H1 (cell line): Measurements from ENCODE around the gene SRRM2. TPM values are rescaled to one million over a fixed set of nuclear protein-coding genes. Genes with fewer than 3 reads are reported as not detected.

Experiments
- BCL11A ChIP-seq, 2 experiments: IDR thresholded peaks; one replicate each; pipeline ENCODE4 v1.6.1; 2011; ENCODE audit warnings: low read depth in 2 of 2, low read length in 2 of 2, mild to moderate bottlenecking in 2 of 2
- EP300 ChIP-seq, 2 experiments: IDR thresholded peaks; 1 replicate in 1 of 2; 2 replicates in 1 of 2; pipeline ENCODE4 v1.6.1; 2011 to 2012; ENCODE audit warnings: low read depth in 2 of 2, low read length in 2 of 2, mild to moderate bottlenecking in 2 of 2, borderline replicate concordance in 1 of 2, inconsistent platforms in 1 of 2, moderate library complexity in 1 of 2
- EZH2 ChIP-seq: fragments of 200-600 bp; sonication (generic); IDR thresholded peaks from 2 replicates; pipeline ENCODE4 v1.7.1; 2012; ENCODE audit warnings: low read depth, mild to moderate bottlenecking, moderate library complexity, low read length, inconsistent platforms; ENCODE audit not compliant: severe bottlenecking
- HDAC2 ChIP-seq, 2 experiments: fragments of 300-600 bp in 1 of 2; sonication (generic) in 1 of 2; IDR thresholded peaks; 2 replicates each; pipeline ENCODE4 v1.6.1; 2011 to 2012; ENCODE audit warnings: low read depth in 2 of 2, low read length in 2 of 2, mild to moderate bottlenecking in 2 of 2, moderate library complexity in 2 of 2, borderline replicate concordance in 1 of 2, inconsistent platforms in 1 of 2
- POLR2A ChIP-seq, 2 experiments: IDR thresholded peaks; 1 replicate in 1 of 2; 2 replicates in 1 of 2; pipeline ENCODE4 v1.6.1; 2011; ENCODE audit warnings: low read depth in 2 of 2, low read length in 2 of 2, mild to moderate bottlenecking in 2 of 2; ENCODE audit errors: control extremely low read depth in 1 of 2
- TAF7 ChIP-seq: optimal IDR thresholded peaks from 2 replicates; pipeline ENCODE3; 2011; ENCODE audit warnings: low read depth, mild to moderate bottlenecking, inconsistent platforms, low read length, moderate library complexity, borderline replicate concordance
- polyA plus RNA-seq, 7 experiments: library from polyadenylated mRNA; depleted of rRNA in 3 of 7; stranded (reverse) in 5 of 7; unstranded in 2 of 7; fragments of >200 nt in 5 of 7; fragments of 200-250 nt in 2 of 7; gene quantifications; 1 replicate in 5 of 7; 2 replicates in 1 of 7; 4 replicates in 1 of 7; pipeline versions ENCODE4 v1.2.1 to v1.2.3, GENCODE V29; 2011 to 2013; ENCODE audit warnings: missing spikeins in 2 of 7, mixed read lengths in 2 of 7
- total RNA-seq: library from RNA; stranded (reverse); fragmentation: NEBNext Ultra II Directional; extraction: Animal tissue kit (Norgen Biotek cat#: 25700); gene quantifications from 2 replicates; pipeline ENCODE4 v1.2.1, GENCODE V29; 2021
- TF ChIP-seq, protein P1 (sequence below): fragments of 300-600 bp; sonication (generic); IDR thresholded peaks from 2 replicates; pipeline ENCODE4 v1.7.1; 2012; ENCODE audit warnings: low read length, moderate library complexity, mild to moderate bottlenecking, inconsistent platforms; ENCODE audit not compliant: insufficient replicate concordance
- TF ChIP-seq, protein P2 (sequence below): IDR thresholded peaks from 2 replicates; pipeline ENCODE4 v1.6.1; 2011; ENCODE audit warnings: low read depth, mild to moderate bottlenecking, low read length; ENCODE audit not compliant: insufficient read depth

Gene SRRM2
- total and polyA plus RNA-seq, 2 of the 8 experiments (the other 6 are each of a cell fraction or from before 2014, with no cell fraction given) = 300 to 579 TPM

DNA sequence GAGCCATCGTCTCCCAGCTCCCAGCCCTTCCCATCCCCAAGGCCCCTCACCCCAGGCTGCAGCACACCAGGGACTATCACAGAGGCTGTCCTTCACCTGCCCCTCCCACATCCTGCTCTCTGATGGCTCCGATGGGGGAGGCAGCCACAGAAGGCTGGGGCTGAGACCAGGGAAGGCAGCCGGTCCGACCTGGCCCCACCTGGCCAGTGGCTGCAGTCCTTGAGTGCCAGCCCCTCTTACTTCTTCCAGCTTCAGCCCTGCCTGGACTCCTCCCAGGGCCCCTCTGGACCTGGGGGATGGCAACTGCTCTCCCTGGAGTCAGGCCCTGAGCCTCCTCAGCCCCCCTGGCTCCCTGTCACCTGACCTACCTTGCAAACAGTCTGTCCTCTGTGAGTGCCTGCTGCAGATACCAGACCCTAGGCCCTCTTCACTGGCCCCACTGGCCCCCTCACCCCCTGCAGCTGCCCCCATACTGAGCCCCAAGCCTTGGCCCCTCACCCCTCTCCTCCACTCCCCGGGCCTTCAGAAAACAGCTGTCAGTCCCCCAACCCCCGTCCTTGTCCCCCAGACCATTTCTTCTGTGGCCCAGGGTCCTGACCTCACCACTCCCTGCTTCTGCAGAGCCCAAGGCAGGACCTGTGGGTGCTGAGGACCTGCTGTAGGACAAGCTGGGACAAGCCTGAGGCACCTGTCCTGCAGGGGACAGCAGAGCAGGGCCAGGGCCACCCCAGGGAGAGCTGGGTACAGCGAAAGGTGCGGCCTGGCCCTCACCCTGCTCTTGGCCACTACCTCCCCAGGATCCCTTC, 12.6 kb upstream of the SRRM2 start (continued):
- TF ChIP-seq, protein P1, sequence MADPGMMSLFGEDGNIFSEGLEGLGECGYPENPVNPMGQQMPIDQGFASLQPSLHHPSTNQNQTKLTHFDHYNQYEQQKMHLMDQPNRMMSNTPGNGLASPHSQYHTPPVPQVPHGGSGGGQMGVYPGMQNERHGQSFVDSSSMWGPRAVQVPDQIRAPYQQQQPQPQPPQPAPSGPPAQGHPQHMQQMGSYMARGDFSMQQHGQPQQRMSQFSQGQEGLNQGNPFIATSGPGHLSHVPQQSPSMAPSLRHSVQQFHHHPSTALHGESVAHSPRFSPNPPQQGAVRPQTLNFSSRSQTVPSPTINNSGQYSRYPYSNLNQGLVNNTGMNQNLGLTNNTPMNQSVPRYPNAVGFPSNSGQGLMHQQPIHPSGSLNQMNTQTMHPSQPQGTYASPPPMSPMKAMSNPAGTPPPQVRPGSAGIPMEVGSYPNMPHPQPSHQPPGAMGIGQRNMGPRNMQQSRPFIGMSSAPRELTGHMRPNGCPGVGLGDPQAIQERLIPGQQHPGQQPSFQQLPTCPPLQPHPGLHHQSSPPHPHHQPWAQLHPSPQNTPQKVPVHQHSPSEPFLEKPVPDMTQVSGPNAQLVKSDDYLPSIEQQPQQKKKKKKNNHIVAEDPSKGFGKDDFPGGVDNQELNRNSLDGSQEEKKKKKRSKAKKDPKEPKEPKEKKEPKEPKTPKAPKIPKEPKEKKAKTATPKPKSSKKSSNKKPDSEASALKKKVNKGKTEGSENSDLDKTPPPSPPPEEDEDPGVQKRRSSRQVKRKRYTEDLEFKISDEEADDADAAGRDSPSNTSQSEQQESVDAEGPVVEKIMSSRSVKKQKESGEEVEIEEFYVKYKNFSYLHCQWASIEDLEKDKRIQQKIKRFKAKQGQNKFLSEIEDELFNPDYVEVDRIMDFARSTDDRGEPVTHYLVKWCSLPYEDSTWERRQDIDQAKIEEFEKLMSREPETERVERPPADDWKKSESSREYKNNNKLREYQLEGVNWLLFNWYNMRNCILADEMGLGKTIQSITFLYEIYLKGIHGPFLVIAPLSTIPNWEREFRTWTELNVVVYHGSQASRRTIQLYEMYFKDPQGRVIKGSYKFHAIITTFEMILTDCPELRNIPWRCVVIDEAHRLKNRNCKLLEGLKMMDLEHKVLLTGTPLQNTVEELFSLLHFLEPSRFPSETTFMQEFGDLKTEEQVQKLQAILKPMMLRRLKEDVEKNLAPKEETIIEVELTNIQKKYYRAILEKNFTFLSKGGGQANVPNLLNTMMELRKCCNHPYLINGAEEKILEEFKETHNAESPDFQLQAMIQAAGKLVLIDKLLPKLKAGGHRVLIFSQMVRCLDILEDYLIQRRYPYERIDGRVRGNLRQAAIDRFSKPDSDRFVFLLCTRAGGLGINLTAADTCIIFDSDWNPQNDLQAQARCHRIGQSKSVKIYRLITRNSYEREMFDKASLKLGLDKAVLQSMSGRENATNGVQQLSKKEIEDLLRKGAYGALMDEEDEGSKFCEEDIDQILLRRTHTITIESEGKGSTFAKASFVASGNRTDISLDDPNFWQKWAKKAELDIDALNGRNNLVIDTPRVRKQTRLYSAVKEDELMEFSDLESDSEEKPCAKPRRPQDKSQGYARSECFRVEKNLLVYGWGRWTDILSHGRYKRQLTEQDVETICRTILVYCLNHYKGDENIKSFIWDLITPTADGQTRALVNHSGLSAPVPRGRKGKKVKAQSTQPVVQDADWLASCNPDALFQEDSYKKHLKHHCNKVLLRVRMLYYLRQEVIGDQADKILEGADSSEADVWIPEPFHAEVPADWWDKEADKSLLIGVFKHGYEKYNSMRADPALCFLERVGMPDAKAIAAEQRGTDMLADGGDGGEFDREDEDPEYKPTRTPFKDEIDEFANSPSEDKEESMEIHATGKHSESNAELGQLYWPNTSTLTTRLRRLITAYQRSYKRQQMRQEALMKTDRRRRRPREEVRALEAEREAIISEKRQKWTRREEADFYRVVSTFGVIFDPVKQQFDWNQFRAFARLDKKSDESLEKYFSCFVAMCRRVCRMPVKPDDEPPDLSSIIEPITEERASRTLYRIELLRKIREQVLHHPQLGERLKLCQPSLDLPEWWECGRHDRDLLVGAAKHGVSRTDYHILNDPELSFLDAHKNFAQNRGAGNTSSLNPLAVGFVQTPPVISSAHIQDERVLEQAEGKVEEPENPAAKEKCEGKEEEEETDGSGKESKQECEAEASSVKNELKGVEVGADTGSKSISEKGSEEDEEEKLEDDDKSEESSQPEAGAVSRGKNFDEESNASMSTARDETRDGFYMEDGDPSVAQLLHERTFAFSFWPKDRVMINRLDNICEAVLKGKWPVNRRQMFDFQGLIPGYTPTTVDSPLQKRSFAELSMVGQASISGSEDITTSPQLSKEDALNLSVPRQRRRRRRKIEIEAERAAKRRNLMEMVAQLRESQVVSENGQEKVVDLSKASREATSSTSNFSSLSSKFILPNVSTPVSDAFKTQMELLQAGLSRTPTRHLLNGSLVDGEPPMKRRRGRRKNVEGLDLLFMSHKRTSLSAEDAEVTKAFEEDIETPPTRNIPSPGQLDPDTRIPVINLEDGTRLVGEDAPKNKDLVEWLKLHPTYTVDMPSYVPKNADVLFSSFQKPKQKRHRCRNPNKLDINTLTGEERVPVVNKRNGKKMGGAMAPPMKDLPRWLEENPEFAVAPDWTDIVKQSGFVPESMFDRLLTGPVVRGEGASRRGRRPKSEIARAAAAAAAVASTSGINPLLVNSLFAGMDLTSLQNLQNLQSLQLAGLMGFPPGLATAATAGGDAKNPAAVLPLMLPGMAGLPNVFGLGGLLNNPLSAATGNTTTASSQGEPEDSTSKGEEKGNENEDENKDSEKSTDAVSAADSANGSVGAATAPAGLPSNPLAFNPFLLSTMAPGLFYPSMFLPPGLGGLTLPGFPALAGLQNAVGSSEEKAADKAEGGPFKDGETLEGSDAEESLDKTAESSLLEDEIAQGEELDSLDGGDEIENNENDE = no peak
- TF ChIP-seq EZH2 = no peak
- TF ChIP-seq HDAC2 (IDR thresholded peaks at IDR 0.05; ENCODE audit: borderline replicate concordance in 1 of 2, low read depth in 2 of 2, low read length in 2 of 2) = no peak
- TF ChIP-seq TAF7 = no peak
- TF ChIP-seq EP300 (IDR thresholded peaks at IDR 0.05; ENCODE audit: borderline replicate concordance in 1 of 2, low read depth in 2 of 2, low read length in 2 of 2) = no peak
- no peak for TF ChIP-seq BCL11A (IDR thresholded peaks at IDR 0.05; ENCODE audit: low read depth in 2 of 2, low read length in 2 of 2)
- TF ChIP-seq, protein P2, sequence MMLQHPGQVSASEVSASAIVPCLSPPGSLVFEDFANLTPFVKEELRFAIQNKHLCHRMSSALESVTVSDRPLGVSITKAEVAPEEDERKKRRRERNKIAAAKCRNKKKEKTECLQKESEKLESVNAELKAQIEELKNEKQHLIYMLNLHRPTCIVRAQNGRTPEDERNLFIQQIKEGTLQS = no peak
- TF ChIP-seq POLR2A (IDR thresholded peaks at IDR 0.05; ENCODE audit: control extremely low read depth in 1 of 2, low read depth in 2 of 2, low read length in 2 of 2) = no peak
